D721Med (cell line): Measurements from ENCODE around the gene PIK3C2G.

Experiments used
- DNase-seq: peaks from one replicate; pipeline ENCODE4 v3.0.0; 2011; ENCODE audit warnings: low spot score; ENCODE audit not compliant: insufficient read length
- FAIRE-seq: peaks from 2 replicates; lab custom pipeline; 2011; peaks lifted over from hg19 to GRCh38; lab: Jason Lieb, UNC
- TF ChIP-seq, protein P1 (sequence below): IDR thresholded peaks from 2 replicates; pipeline ENCODE4 v1.5.1; 2012; ENCODE audit warnings: mild to moderate bottlenecking, control low read depth; ENCODE audit not compliant: insufficient read depth; ENCODE audit errors: missing control alignments

PIK3C2G gene

DNA sequence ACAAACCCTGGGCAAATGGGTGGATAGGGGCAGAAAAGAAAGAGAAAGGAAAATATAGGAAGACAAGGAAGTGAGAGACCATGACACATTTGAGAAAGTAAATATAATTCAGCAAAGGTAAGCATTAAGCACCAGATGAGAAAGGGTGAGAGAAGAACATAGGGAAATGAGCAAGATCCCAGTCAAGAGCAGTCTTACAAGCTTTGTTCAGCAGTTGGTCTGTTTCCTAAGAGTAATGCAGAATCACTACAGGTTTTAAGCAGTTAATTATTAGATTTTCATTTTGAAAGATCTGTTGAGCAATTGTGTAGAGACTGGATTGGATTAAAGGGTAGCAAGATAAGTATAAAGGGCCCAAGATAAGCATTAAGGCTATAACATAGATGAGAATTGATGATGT lies 330.2 kb downstream of the PIK3C2G start:
- FAIRE-seq (no peak), DNase-seq (no peak)
- TF ChIP-seq, protein P1, sequence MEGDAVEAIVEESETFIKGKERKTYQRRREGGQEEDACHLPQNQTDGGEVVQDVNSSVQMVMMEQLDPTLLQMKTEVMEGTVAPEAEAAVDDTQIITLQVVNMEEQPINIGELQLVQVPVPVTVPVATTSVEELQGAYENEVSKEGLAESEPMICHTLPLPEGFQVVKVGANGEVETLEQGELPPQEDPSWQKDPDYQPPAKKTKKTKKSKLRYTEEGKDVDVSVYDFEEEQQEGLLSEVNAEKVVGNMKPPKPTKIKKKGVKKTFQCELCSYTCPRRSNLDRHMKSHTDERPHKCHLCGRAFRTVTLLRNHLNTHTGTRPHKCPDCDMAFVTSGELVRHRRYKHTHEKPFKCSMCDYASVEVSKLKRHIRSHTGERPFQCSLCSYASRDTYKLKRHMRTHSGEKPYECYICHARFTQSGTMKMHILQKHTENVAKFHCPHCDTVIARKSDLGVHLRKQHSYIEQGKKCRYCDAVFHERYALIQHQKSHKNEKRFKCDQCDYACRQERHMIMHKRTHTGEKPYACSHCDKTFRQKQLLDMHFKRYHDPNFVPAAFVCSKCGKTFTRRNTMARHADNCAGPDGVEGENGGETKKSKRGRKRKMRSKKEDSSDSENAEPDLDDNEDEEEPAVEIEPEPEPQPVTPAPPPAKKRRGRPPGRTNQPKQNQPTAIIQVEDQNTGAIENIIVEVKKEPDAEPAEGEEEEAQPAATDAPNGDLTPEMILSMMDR, result no peak

DNA sequence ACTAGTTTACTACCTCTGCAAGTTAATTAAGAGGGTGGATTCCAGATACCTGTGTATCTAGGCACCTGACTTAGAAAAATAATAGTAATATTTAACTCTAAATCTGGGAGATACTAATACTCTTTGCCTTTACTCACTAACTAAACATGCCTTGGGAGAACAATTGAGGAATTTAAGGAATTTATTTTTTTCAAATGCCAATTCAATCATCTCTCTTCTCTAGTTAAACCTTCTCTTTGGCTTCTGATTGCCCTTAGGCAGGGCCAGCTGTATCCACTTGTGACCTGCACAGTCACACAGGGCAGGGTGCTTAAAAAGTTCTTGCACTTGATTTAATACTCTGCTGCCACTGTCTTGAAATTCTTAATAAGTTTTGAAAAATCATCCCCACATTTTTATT lies 334.1 kb downstream of the PIK3C2G start:
- FAIRE-seq, result no peak

DNA sequence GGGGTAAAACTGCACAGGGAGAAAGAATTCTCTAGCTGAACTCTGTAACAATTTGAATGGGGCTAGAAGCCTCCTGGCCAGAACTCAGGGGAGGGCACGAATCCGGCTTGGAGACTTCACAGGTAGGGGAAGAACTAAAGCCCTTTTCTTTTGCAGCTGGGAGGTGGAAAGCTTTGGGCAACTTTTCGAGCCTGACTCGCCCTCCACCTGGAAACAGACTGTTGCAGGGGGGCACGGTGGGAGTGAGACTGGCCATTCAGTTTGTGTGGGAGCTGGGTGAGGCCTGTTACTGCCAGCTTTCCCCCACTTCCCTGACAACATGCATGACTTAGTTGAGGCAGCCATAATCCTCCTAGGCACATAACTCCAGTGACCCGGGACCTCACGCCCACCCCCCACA lies 340.6 kb downstream of the PIK3C2G start:
- no peak for DNase-seq
- FAIRE-seq, result no peak
- TF ChIP-seq, protein P1, result no peak

More for the DNA sequence above, 334.1 kb downstream of the PIK3C2G start:
- no peak for DNase-seq
- TF ChIP-seq, protein P1, result no peak

DNA sequence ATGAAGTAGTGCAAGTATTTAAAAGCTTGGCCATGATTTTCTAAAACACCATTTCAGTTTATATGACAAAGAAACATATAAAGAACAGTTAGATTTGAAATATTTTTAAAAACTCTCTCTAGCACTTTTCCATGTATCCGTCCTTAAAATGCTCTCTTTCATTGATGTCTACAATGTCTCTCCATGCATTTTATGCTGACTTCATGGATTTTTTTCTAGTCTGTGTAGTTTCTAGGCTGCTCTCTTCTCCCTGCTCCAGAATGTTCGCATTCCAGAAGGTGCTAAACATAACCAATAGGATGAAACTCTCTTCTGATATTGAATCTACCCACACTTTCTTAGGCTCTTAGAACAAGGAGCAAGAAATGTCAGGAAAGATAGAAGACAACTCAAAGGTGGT lies 351.7 kb downstream of the PIK3C2G start:
- TF ChIP-seq, protein P1, result no peak
- DNase-seq (no peak), FAIRE-seq (no peak)

DNA sequence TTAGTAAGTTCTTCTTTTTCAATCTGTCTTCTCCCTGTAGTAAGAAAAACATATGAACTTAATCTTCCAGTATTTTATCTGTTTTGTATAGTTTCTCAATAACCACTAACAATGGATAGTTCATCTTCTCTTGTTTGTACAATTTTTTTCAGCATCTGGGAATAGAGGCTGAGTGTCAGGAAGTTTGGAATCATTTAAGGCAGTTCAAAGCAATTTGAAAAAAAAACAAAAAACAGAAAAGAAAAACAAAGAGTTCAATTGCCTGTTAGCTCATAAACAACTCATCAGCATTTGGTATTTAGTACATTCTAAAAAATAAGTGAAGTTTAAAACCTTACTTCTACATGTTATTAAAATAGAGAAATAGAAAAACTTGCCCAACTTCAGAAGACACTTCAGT lies 359.7 kb downstream of the PIK3C2G start:
- DNase-seq, result no peak
- TF ChIP-seq, protein P1, result no peak
- FAIRE-seq, result no peak

DNA sequence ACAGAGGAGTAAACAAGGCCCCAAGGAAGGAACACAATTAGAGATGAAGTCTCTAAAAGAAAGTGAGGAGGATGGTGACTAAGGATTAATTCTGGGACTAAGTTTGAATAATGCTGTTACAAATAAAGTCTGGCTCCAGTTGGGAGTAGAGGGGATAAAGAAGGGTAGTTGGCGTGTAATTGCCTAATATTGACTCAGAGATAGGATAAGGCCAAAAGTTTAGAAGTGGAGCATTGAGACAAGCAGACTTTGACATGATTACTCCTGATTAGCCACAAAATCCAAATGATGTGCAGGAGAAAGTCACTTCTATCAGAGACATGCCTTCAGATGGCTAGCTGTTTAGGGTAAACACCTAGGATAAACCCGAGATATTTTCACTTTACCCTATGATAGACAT lies 368.1 kb downstream of the PIK3C2G start:
- no peak for DNase-seq
- TF ChIP-seq, protein P1, result no peak
- no peak for FAIRE-seq

DNA sequence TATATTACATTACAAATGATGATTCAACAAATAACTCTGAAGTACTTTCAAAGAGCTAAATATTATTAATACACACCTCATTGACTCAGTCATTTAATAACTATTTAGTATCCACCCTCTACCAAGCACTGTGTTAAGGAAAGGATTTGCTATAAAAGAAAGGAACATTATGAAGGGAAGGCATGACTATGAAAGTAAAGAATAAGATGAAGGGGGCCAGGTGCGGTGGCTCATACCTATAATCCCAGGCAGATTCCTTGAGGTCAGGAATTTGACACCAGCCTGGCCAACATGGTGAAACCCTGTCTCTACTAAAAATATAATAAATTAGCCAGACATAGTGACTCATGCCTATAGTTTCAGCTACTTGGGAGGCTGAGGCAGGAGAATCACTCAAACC lies 368.6 kb downstream of the PIK3C2G start:
- TF ChIP-seq, protein P1, result no peak
- FAIRE-seq, result no peak

More for the DNA sequence above, 368.6 kb downstream of the PIK3C2G start:
- DNase-seq, result no peak
